Activated T-cell treated with anti-CD3 and anti-CD28 coated beads, Interleukin-2, amount 50 U/mL, for 4 hours (primary cell): ENCODE results near the gene FPR1. TPM values are rescaled to one million over a fixed set of nuclear protein-coding genes. Genes with fewer than 3 reads are reported as not detected.

Experiments used
- ATAC-seq, 2 donors: fragments of 200-7000 bp; cut with Tn5 transposase; one replicate each; pipeline ENCODE4 v1.10.0; 2021
- DNase-seq: peaks from one replicate; pipeline ENCODE4 v3.0.0-alpha.2; 2020
- H3K27me3 Mint-ChIP-seq: one replicate; pipeline ENCODE4 v1.8.0; 2021; ENCODE audit warnings: low read depth, mixed read lengths
- H3K36me3 Mint-ChIP-seq: one replicate; pipeline ENCODE4 v1.8.0; 2022; ENCODE audit warnings: mixed read lengths; ENCODE audit not compliant: insufficient read depth
- H3K4me1 Mint-ChIP-seq: one replicate; pipeline ENCODE4 v1.8.0; 2021; ENCODE audit warnings: low read depth, mixed read lengths
- H3K4me3 Mint-ChIP-seq: one replicate; pipeline ENCODE4 v1.8.0; 2021; ENCODE audit warnings: mild to moderate bottlenecking, moderate library complexity, mixed read lengths
- H3K9me3 Mint-ChIP-seq: one replicate; pipeline ENCODE4 v1.8.0; 2021; ENCODE audit warnings: mixed read lengths
- total RNA-seq, 3 donors: library from RNA; stranded (reverse); gene quantifications; one replicate each; pipeline ENCODE4 v1.2.1, GENCODE V29; 2021

Gene FPR1
- total RNA-seq = not detected

DNA sequence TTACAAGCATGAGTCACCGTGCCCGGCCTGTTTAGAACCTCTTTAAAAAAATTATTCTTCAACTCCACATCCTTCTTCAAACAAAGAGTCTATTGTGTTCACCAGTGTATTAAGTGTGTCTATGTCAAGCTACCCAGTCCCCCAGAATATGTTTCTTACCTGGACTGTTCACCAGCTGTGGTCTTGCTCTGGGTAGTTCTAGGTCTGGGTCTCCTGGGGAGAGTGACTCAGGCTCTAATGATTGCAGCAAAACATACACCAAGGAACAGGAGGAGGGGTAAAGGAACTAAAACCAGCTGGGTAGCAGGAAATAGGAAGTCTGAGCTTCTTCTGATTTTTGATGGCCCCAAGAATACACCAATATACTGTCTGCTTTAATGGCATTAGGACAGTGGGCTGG lies at the start of gene FPR1:
Gene FPR1, minus strand, starts transcription at position 224 of the 400 bp plus-strand sequence. CDS start 4,884 bp downstream, outside the sequence.
- no peak for DNase-seq
- Mint-ChIP-seq H3K4me1 (no peaks in the 10 kb centered on the region), H3K27me3 (peaks cover 4% of the 10 kb centered on the region)

DNA sequence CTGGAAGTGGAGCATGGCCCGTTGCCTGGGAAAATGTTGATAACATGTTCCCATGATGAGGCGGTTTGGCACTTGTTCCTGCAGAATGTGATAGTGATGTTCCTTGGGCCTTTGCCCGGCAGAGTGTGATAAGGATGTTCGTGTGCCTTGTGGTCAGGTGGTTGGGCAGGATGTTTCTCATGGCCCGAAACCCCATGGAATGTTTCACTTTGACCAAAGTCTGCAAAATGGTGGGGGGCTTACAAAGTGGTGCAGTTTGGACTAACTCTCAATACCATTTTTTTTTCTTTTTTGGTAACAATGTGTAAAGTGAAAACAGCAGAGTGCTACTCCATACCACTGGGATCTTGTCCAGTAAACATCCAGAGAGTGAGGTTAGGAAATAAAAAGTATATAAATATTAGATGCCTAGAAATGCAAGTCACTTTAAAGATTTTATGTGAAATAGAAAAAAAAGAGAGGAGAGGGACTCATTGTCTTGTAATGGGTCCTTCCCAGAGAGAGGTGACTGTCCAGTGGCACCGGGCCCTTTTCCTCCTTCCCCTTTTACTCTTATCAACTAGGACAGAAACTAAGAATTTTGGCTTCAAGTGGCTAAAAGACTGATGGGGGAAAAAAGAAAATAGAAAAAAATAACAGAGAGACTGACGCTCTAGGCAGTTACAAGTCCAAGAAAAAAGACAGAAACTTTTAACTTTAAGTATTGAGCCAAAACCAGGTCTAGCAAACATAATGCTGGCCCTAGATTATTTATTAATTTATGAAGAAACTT lies 49.0 kb upstream of the FPR1 start:
- ATAC-seq (no peak), DNase-seq (no peak)
- peaks cover 12% of the 10 kb centered on the region for H3K9me3 Mint-ChIP-seq
- no peaks in the 10 kb centered on the region for H3K27me3 Mint-ChIP-seq
- H3K4me1 Mint-ChIP-seq = no peaks in the 10 kb centered on the region
- no peaks in the 10 kb centered on the region for H3K36me3 Mint-ChIP-seq
- H3K4me3 Mint-ChIP-seq = no peak overlapping the region

More for the DNA sequence above, at the start of gene FPR1:
- Mint-ChIP-seq H3K9me3 (peaks cover 7% of the 10 kb centered on the region), H3K4me3 (no peak within 1 kb of the TSS), H3K36me3 (no peaks in the 10 kb centered on the region)
- no peak for ATAC-seq

GRCh38 chr19:51799774-51800472 lies 48.2 kb upstream of the FPR1 start:
- Mint-ChIP-seq H3K9me3 (peaks cover 12% of the 10 kb centered on the region), H3K36me3 (no peaks in the 10 kb centered on the region), H3K4me3 (no peak overlapping the region), H3K4me1 (no peaks in the 10 kb centered on the region), H3K27me3 (no peaks in the 10 kb centered on the region)
- no peak for DNase-seq
- ATAC-seq = no peak

DNA sequence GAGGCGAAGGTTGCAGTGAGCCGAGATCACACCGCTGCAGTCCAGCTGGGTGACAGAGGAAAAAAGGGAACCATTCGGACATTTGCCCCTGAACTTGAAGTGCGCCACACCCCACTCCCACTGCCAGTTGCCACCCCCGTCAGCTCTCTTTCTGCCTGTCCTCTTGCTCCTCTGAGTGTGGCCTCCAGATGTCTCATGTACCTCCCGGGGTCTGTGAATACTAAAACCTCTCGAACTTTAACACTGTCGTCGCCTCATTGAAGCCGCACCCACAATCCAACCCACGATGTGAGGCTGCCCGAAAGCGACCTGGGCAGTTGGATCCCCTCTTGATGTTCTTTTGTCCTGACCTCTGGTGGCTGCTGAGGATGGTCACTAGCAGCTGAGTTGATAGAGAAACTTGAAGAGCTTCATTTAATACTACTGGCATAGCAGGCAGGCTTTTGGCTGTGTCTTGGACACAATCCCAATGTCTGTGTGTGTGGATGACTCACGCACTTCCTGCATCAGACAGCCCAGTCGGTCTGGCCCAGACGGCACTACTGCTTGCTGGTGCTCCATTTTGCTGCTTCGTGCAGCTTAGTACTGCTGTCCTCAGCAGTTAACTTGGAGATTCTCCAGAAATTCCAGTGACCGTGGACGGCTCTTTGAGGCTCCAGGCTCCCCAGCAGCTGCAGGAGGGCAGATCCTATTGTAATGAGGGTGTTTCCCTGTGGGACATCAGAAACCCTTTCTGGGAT lies 47.5 kb upstream of the FPR1 start:
- Mint-ChIP-seq H3K4me3 (no peak overlapping the region), H3K27me3 (no peaks in the 10 kb centered on the region), H3K9me3 (peaks cover 12% of the 10 kb centered on the region), H3K36me3 (no peaks in the 10 kb centered on the region), H3K4me1 (no peaks in the 10 kb centered on the region)
- ATAC-seq = no peak
- no peak for DNase-seq

DNA sequence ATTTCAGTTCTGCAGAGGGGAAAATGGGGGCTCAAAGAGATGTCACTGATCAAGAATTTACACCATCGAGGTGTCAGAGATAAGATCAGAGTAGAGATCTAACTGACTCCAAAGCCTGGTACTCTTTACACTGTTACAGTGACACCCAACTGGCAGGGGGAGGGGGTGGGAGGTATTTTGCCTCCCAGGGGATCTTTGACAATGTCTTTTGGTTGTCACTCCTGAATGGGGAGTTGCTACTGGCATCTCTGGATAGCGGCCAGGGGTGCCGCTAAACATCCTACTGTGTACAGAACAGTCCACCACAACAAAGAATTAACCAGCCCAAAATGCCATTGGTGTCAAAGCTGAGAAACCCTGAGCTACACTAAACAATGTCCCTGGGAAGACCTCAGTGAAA lies 46.4 kb upstream of the FPR1 start:
- ATAC-seq = no peak
- H3K4me3 Mint-ChIP-seq = no peak overlapping the region
- DNase-seq = no peak

GRCh38 chr19:51797480-51797879 lies 45.8 kb upstream of the FPR1 start:
- Mint-ChIP-seq H3K4me1 (no peaks in the 10 kb centered on the region), H3K9me3 (peaks cover 15% of the 10 kb centered on the region), H3K4me3 (no peak overlapping the region), H3K27me3 (no peaks in the 10 kb centered on the region), H3K36me3 (no peaks in the 10 kb centered on the region)
- DNase-seq = no peak
- no peak for ATAC-seq

More for the DNA sequence above, 46.4 kb upstream of the FPR1 start:
- Mint-ChIP-seq H3K27me3 (no peaks in the 10 kb centered on the region), H3K9me3 (peaks cover 13% of the 10 kb centered on the region), H3K4me1 (no peaks in the 10 kb centered on the region), H3K36me3 (no peaks in the 10 kb centered on the region)

GRCh38 chr19:51796195-51796679 lies 44.6 kb upstream of the FPR1 start:
- DNase-seq (no peak), ATAC-seq (no peak)
- peaks cover 15% of the 10 kb centered on the region for H3K9me3 Mint-ChIP-seq
- H3K4me1 Mint-ChIP-seq = no peaks in the 10 kb centered on the region
- no peak overlapping the region for H3K4me3 Mint-ChIP-seq
- no peaks in the 10 kb centered on the region for H3K27me3 Mint-ChIP-seq
- H3K36me3 Mint-ChIP-seq = no peaks in the 10 kb centered on the region

- H3K4me3 Mint-ChIP-seq = no peak within 1 kb of the TSS
- H3K36me3 Mint-ChIP-seq = no peaks in the 10 kb centered on the region
- no peak for DNase-seq
- H3K4me1 Mint-ChIP-seq = no peaks in the 10 kb centered on the region
- H3K27me3 Mint-ChIP-seq = no peaks in the 10 kb centered on the region
- H3K9me3 Mint-ChIP-seq = peaks cover 15% of the 10 kb centered on the region
- ATAC-seq = no peak
Measured at GRCh38 chr19:51794885-51795490, 43.3 kb upstream of the FPR1 start, which contains the start of gene FPR3. TSS of gene FPR3 (plus strand) at chr19:51795157. CDS start at chr19:51823749, 28,592 bp downstream.

DNA sequence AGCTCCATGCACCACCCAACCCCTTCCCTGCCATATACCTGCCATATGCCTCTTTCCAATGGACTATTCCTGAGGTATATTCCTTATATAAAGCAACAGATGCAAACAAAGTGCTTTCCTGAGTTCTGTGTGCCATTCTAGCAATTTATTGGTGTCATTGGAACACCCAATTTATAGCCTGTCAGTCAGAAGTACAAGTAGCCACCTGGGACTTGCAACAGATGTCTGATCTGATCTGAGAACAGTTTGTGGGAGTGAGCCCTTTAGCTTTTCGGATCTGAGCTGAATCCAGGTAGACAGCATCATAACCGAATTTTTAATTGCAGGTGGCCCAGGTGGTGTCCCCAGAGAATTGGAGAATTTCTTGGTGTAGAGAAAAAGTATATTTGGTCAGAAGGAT lies 42.3 kb upstream of the FPR1 start:
- Mint-ChIP-seq H3K36me3 (no peaks in the 10 kb centered on the region), H3K4me1 (no peaks in the 10 kb centered on the region), H3K27me3 (no peaks in the 10 kb centered on the region), H3K9me3 (peaks cover 16% of the 10 kb centered on the region), H3K4me3 (no peak overlapping the region)
- ATAC-seq = no peak
- DNase-seq = no peak

GRCh38 chr19:51792932-51793331 lies 41.3 kb upstream of the FPR1 start:
- H3K9me3 Mint-ChIP-seq = peaks cover 13% of the 10 kb centered on the region
- no peak for ATAC-seq

DNA sequence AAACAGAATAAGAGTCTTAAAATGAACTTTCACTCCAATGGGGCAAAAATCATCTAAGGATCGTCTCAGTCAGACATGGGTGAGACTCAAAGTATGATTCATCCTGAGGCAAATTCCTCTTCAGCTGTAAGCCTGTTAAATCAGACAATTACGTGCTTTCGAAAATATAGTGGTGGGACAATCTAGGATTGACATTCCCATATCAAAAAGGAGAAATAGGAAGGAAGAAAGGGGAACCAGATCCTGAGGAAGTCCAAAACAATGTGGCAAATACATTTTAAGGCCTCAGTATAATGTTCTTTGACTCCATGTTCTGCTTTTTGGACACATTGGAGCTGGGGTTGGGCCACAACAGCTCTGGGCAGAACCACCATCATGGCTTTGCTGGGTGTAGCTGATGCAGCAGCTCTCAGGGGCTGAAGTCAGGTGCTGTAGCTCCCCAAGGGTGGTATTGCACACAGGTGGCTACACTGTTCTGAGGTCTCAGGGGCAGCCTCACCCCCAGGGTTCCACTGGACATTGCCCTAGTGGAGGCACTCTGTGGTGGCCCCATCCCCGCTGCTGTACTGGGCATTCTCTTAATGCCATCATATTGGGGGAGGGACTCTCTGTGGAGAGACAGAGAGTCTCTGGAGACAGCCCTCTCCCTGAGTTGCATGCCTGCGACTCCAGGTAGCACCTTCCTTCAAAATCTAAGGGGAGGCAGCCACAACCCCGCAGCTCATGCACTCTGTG lies 37.5 kb upstream of the FPR1 start:
- Mint-ChIP-seq H3K4me1 (no peaks in the 10 kb centered on the region), H3K4me3 (no peak overlapping the region), H3K9me3 (peaks cover 14% of the 10 kb centered on the region), H3K27me3 (peaks cover 6% of the 10 kb centered on the region), H3K36me3 (no peaks in the 10 kb centered on the region)
- DNase-seq (no peak), ATAC-seq (no peak)

More at GRCh38 chr19:51792932-51793331, 41.3 kb upstream of the FPR1 start:
- no peaks in the 10 kb centered on the region for H3K36me3 Mint-ChIP-seq
- H3K27me3 Mint-ChIP-seq = no peaks in the 10 kb centered on the region
- no peak overlapping the region for H3K4me3 Mint-ChIP-seq
- no peaks in the 10 kb centered on the region for H3K4me1 Mint-ChIP-seq
- no peak for DNase-seq

DNA sequence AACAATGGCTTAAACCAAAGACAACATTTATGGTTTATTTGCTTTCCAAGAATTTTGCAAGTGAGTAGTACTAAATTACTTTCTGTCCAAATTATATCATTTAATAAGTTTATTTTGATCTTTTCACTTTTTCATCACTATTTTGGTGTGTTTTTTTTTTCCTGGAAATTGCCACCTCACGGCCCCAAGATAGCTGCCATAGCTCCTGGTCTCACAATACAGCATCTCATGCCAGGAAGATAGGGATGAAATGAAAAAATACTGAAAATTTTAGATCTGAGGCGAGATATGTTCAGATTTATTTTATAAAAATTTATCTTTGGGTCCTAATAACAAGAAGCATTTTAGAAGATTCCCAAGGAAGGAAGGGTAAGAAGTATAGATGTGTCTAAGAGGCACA lies 36.4 kb upstream of the FPR1 start:
- Mint-ChIP-seq H3K36me3 (no peaks in the 10 kb centered on the region), H3K4me3 (no peak overlapping the region), H3K27me3 (peaks cover 6% of the 10 kb centered on the region), H3K9me3 (peaks cover 9% of the 10 kb centered on the region), H3K4me1 (no peaks in the 10 kb centered on the region)
- DNase-seq (no peak), ATAC-seq (no peak)

DNA sequence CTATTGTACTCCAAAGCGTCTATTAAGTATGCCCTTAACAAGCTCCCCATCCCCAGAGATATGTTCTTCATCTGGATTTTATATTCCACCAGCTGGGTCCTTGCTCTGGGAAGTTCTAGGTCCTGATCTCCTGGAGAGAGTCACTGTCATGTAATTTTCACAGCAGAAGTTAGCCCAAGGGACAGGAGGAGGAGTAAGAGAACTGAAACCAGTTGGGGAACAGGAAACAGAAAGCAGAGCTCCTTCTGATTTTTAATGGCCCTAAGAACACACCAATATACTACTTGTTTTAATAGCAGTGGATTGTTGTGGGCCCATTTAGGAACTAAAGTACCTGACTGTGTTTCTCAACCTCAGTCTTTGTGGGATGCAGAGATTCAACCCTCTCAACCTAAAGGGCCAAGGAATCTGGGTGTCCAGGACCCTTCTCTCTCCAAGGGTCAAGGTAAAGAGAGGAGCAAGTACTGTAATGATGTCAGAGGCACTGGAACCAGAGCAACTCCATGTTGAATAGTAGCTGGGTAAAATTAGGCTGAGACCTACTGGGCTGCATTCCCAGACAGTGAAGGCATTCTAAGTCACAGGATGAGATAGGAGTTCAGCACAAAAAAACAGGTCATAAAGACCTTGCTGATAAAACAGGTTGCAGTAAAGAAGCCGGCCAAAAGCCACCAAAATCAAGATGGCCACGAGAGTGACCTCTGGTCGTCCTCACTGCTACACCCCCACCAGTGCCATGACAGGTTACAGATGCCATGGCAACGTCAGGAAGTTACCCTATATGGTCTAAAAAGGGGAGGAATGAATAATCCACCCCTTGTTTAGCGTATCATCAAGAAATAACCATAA lies 35.2 kb upstream of the FPR1 start:
- DNase-seq = no peak
- no peak for ATAC-seq
- Mint-ChIP-seq H3K27me3 (peaks cover 6% of the 10 kb centered on the region), H3K9me3 (peaks cover 7% of the 10 kb centered on the region), H3K4me3 (no peak overlapping the region), H3K36me3 (no peaks in the 10 kb centered on the region), H3K4me1 (no peaks in the 10 kb centered on the region)
